Ishikawa (cell line): ENCODE data around the gene APOC3.

Experiments used
- CEBPB ChIP-seq: IDR thresholded peaks from 2 replicates; pipeline ENCODE4 v1.6.1; 2012
- CREB1 ChIP-seq: IDR thresholded peaks from 2 replicates; pipeline ENCODE4 v1.6.1; 2012; ENCODE audit warnings: low read depth
- EGR1 ChIP-seq: IDR thresholded peaks from 2 replicates; pipeline ENCODE4 v1.6.1; 2012
- EP300 ChIP-seq: IDR thresholded peaks from 2 replicates; pipeline ENCODE4 v1.6.1; 2012; ENCODE audit warnings: borderline replicate concordance
- FOXM1 ChIP-seq: IDR thresholded peaks from 2 replicates; pipeline ENCODE4 v1.6.1; 2012; ENCODE audit warnings: low read depth, borderline replicate concordance
- MAX ChIP-seq: IDR thresholded peaks from 2 replicates; pipeline ENCODE4 v1.6.1; 2012
- NFIC ChIP-seq: IDR thresholded peaks from 2 replicates; pipeline ENCODE4 v1.6.1; 2012
- RAD21 ChIP-seq: IDR thresholded peaks from 2 replicates; pipeline ENCODE4 v1.6.1; 2012; ENCODE audit warnings: low read depth
- REST ChIP-seq: IDR thresholded peaks from 2 replicates; pipeline ENCODE4 v1.6.1; 2012; ENCODE audit warnings: low read depth, mild to moderate bottlenecking
- TAF1 ChIP-seq: IDR thresholded peaks from 2 replicates; pipeline ENCODE4 v1.6.1; 2012; ENCODE audit warnings: low read depth, mild to moderate bottlenecking
- TCF12 ChIP-seq: IDR thresholded peaks from 2 replicates; pipeline ENCODE4 v1.6.1; 2012; ENCODE audit warnings: low read depth
- TEAD4 ChIP-seq: IDR thresholded peaks from 2 replicates; pipeline ENCODE4 v1.6.1; 2012
- YY1 ChIP-seq: IDR thresholded peaks from 2 replicates; pipeline ENCODE4 v1.6.1; 2012; ENCODE audit warnings: low read depth
- ZBTB7A ChIP-seq: IDR thresholded peaks from 2 replicates; pipeline ENCODE4 v1.6.1; 2012; ENCODE audit warnings: low read depth
- TF ChIP-seq, protein P1 (sequence below): IDR thresholded peaks from 2 replicates; pipeline ENCODE4 v1.6.1; 2012

Gene APOC3

DNA sequence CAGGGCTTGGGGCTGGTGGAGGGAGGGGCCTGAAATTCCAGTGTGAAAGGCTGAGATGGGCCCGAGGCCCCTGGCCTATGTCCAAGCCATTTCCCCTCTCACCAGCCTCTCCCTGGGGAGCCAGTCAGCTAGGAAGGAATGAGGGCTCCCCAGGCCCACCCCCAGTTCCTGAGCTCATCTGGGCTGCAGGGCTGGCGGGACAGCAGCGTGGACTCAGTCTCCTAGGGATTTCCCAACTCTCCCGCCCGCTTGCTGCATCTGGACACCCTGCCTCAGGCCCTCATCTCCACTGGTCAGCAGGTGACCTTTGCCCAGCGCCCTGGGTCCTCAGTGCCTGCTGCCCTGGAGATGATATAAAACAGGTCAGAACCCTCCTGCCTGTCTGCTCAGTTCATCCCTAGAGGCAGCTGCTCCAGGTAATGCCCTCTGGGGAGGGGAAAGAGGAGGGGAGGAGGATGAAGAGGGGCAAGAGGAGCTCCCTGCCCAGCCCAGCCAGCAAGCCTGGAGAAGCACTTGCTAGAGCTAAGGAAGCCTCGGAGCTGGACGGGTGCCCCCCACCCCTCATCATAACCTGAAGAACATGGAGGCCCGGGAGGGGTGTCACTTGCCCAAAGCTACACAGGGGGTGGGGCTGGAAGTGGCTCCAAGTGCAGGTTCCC lies at the start of gene APOC3:
Gene APOC3, plus strand, starts transcription at position 383 of the 659 bp plus-strand sequence. CDS start 676 bp downstream, outside the sequence.
- no peak for TF ChIP-seq EGR1
- TF ChIP-seq FOXM1: no peak
- TF ChIP-seq YY1: no peak

DNA sequence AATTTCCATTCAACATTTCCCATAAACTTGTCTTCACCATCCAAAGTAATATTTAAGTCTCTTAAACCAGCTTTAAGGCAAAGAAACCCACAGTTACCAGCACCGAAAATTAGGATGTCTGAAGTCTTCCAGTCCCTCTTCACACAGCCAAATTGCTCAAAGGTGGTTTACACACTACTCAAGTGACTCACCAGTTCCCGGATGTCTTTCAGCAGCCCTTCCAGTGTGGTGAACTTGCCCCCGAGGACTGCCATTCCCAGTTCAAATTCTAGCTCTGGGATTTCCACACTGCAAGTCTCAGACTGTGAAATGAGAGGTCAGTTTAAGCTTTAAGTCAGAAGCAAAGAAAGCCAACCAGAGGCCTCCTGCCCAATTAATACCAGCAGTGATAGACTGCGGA lies 47.0 kb upstream of the APOC3 start:
- TF ChIP-seq TEAD4 (no peak), TCF12 (no peak), FOXM1 (no peak), RAD21 (no peak)
- TF ChIP-seq, protein P1, sequence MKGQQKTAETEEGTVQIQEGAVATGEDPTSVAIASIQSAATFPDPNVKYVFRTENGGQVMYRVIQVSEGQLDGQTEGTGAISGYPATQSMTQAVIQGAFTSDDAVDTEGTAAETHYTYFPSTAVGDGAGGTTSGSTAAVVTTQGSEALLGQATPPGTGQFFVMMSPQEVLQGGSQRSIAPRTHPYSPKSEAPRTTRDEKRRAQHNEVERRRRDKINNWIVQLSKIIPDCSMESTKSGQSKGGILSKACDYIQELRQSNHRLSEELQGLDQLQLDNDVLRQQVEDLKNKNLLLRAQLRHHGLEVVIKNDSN: no peak

- TF ChIP-seq EGR1: no peak
- no peak for TF ChIP-seq FOXM1
- TF ChIP-seq TCF12: no peak
- TF ChIP-seq TEAD4: no peak
- no peak for TF ChIP-seq REST
- no peak for TF ChIP-seq CREB1
- no peak for TF ChIP-seq MAX
- no peak for TF ChIP-seq YY1
- no peak for TF ChIP-seq RAD21
- no peak for TF ChIP-seq ZBTB7A
- no peak for TF ChIP-seq NFIC
- TF ChIP-seq, protein P1: no peak
- no peak for TF ChIP-seq CEBPB
- TF ChIP-seq EP300: no peak
- no peak for TF ChIP-seq TAF1
These were observed 43.4 kb upstream of the APOC3 start for GRCh38 chr11:116786326-116786725.

DNA sequence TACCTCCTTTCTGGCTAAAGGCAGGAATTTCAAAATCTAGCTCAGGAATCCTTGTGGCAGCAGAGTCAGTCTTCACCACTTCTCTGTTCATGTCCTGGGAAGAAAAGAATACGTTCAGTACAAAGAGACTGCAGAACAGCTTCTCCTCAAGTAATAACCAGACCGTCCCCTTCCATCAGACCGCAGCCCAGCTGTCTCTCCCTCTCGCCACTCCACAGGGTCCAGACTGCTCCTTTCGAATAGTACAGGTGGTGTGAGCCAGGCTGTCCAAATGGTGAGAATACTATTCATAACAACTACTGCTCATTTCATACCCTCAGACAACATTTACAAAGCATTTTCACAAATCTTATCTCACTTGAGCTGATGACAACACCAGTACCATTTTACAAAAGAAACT lies 42.7 kb upstream of the APOC3 start:
- TF ChIP-seq, protein P1: no peak
- TF ChIP-seq TEAD4 (no peak), TCF12 (no peak), FOXM1 (no peak), TAF1 (no peak), MAX (no peak), NFIC (no peak), CEBPB (no peak), REST (no peak), ZBTB7A (no peak), EGR1 (no peak), RAD21 (no peak), CREB1 (no peak), EP300 (no peak), YY1 (no peak)

DNA sequence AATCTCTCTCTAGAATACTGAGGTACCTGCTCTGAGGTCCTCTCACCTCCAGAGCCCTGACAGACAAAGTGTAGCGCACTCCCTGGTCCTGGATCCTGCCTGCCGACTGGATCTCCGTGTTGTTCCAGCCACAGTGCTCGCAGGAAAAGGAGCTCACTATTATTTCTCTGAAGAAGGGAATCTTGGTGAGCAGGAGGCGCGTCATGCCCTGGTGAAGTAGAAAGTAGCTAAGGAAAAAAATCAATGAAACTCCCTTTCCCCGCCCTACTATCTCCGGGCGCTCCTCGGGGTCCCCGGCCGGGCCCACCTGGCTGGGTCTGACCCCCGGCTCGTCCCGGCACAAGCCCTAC lies 42.3 kb upstream of the APOC3 start:
- TF ChIP-seq TCF12: no peak

- peak; percentile 74 for TF ChIP-seq CREB1
- TF ChIP-seq YY1: peak; percentile 87
- TF ChIP-seq EP300: no peak
- TF ChIP-seq FOXM1: no peak
- peak; percentile 82 for TF ChIP-seq MAX
- TF ChIP-seq, protein P1: no peak
- TF ChIP-seq TAF1: peak; percentile 84
- TF ChIP-seq REST: no peak
- no peak for TF ChIP-seq NFIC
- TF ChIP-seq TEAD4: no peak
- TF ChIP-seq TCF12: peak; percentile 40; the same call in 1 of the 2 replicates
- TF ChIP-seq ZBTB7A: peak; percentile 55; the same call in 1 of the 2 replicates
- TF ChIP-seq CEBPB: no peak
- TF ChIP-seq RAD21: no peak
These were observed 41.8 kb upstream of the APOC3 start, which contains the start of gene ZPR1 for GRCh38 chr11:116787786-116788486. TSS of gene ZPR1 (minus strand) at chr11:116788023. CDS start at chr11:116787990, 33 bp downstream.
